Gastrocnemius medialis (tissue), 4 donors: ENCODE results near the gene TMEM42.

ENCODE experiments used
- CTCF ChIP-seq, 5 experiments: fragments of 450-650 bp in 3 of 5; fragments of 200-600 bp in 2 of 5; sonication (generic) in 2 of 5; IDR thresholded peaks in 4 of 5; conservative IDR thresholded peaks in 1 of 5; 1 replicate in 4 of 5; 2 replicates in 1 of 5; pipeline ENCODE4 v1.5.1; 2016 to 2019; ENCODE audit warnings: antibody characterized with exemption in 5 of 5, mild to moderate bottlenecking in 3 of 5, moderate library complexity in 3 of 5
- POLR2A ChIP-seq, 2 donors: fragments of 450-650 bp; IDR thresholded peaks; one replicate each; pipeline ENCODE4 v1.6.1; 2017; ENCODE audit warnings: antibody characterized with exemption in 2 of 2, mild to moderate bottlenecking in 2 of 2, moderate library complexity in 2 of 2

GRCh38 chr3:44832965-44833364 lies 28.7 kb upstream of the TMEM42 start:
- TF ChIP-seq CTCF (IDR thresholded peaks at IDR 0.05 in 4 of 5, conservative IDR thresholded peaks at IDR 0.05 in 1 of 5) (no peak), POLR2A (IDR thresholded peaks at IDR 0.05) (no peak)
